Measurements from ENCODE around the gene VPS8. TPM values are rescaled to one million over a fixed set of nuclear protein-coding genes. Genes with fewer than 3 reads are reported as not detected.

VPS8 gene
- total RNA-seq, 1 donor from 2014 or later: 62.9 TPM

GRCh38 chr3:185084402-185084801, 272.4 kb downstream of the VPS8 start:
- no peak overlapping the region for H3K4me3 ChIP-seq
- no peaks in the 10 kb centered on the region for H3K36me3 ChIP-seq
- TF ChIP-seq CTCF (IDR thresholded peaks at IDR 0.05): no peak
- no peaks in the 10 kb centered on the region for H3K9me3 ChIP-seq
- ATAC-seq (no peak), DNase-seq (no peak)
- no peaks in the 10 kb centered on the region for H3K27me3 ChIP-seq
- intact Hi-C loops (cut with DNase I): no loop called here
- no peak overlapping the region for H3K27ac ChIP-seq
- no peaks in the 10 kb centered on the region for H3K4me1 ChIP-seq

GRCh38 chr3:185084901-185085300, 272.9 kb downstream of the VPS8 start:
- H3K4me3 ChIP-seq: no peak overlapping the region
- H3K4me1 ChIP-seq: no peaks in the 10 kb centered on the region
- no peaks in the 10 kb centered on the region for H3K27me3 ChIP-seq
- H3K36me3 ChIP-seq: no peaks in the 10 kb centered on the region
- H3K27ac ChIP-seq: no peak overlapping the region
- TF ChIP-seq CTCF (IDR thresholded peaks at IDR 0.05): no peak
- no peaks in the 10 kb centered on the region for H3K9me3 ChIP-seq
- intact Hi-C loops (cut with DNase I): no loop called here
- ATAC-seq (no peak), DNase-seq (no peak)

GRCh38 chr3:185087419-185087818, 275.5 kb downstream of the VPS8 start:
- H3K4me3 ChIP-seq: no peak overlapping the region
- no peaks in the 10 kb centered on the region for H3K9me3 ChIP-seq
- ATAC-seq: no peak
- no peaks in the 10 kb centered on the region for H3K27me3 ChIP-seq
- H3K36me3 ChIP-seq: no peaks in the 10 kb centered on the region
- H3K27ac ChIP-seq: no peak overlapping the region
- no peaks in the 10 kb centered on the region for H3K4me1 ChIP-seq
- no peak for DNase-seq
- TF ChIP-seq CTCF (IDR thresholded peaks at IDR 0.05): no peak
- intact Hi-C loops (cut with DNase I): no loop called here

- DNase-seq: no peak
- Histone ChIP-seq H3K9me3 (no peaks in the 10 kb centered on the region), H3K36me3 (no peaks in the 10 kb centered on the region), H3K4me3 (no peak overlapping the region), H3K4me1 (no peaks in the 10 kb centered on the region), H3K27ac (no peak overlapping the region), H3K27me3 (no peaks in the 10 kb centered on the region)
- ATAC-seq: no peak
- intact Hi-C loops (cut with DNase I): no loop called here
- no peak for TF ChIP-seq CTCF (IDR thresholded peaks at IDR 0.05)
Measured at GRCh38 chr3:185089343-185089742, 277.4 kb downstream of the VPS8 start.

- intact Hi-C loops (cut with DNase I): no loop called here
- no peak for TF ChIP-seq CTCF (IDR thresholded peaks at IDR 0.05)
- ATAC-seq (no peak), DNase-seq (no peak)
- no peaks in the 10 kb centered on the region for H3K4me1 ChIP-seq
- H3K27me3 ChIP-seq: no peaks in the 10 kb centered on the region
- no peaks in the 10 kb centered on the region for H3K36me3 ChIP-seq
- no peak overlapping the region for H3K4me3 ChIP-seq
- H3K27ac ChIP-seq: no peak overlapping the region
- H3K9me3 ChIP-seq: no peaks in the 10 kb centered on the region
Measured at GRCh38 chr3:185089751-185090150, 277.8 kb downstream of the VPS8 start.

- Histone ChIP-seq H3K9me3 (no peaks in the 10 kb centered on the region), H3K4me3 (no peak overlapping the region), H3K27ac (no peak overlapping the region), H3K4me1 (no peaks in the 10 kb centered on the region), H3K27me3 (no peaks in the 10 kb centered on the region), H3K36me3 (no peaks in the 10 kb centered on the region)
- intact Hi-C loops (cut with DNase I): no loop called here
- ATAC-seq: no peak
- no peak for DNase-seq
- TF ChIP-seq CTCF (IDR thresholded peaks at IDR 0.05): no peak
Measured at GRCh38 chr3:185090811-185091210, 278.8 kb downstream of the VPS8 start.

Data from upper lobe of right lung (tissue), 1 donor.